HEK293T (cell line): ENCODE data around the gene EIF2A.

ENCODE experiments used
- CTCF ChIA-PET: fragments of 350-600 bp; formaldehyde crosslinking; extraction: SDS; loops from one replicate; lab custom pipeline; 2021; ENCODE audit warnings: antibody characterized with exemption, inconsistent platforms; lab: Yijun Ruan, JAX
- POLR2A ChIA-PET: fragments of 350-600 bp; formaldehyde crosslinking; extraction: SDS; loops from one replicate; lab custom pipeline; 2020; ENCODE audit warnings: antibody characterized with exemption, inconsistent platforms; lab: Yijun Ruan, JAX
- DNase-seq: peaks from one replicate; pipeline ENCODE4 v3.0.0; 2012; ENCODE audit warnings: mixed read lengths; ENCODE audit errors: extremely low spot score
- ARNT ChIP-seq: fragments of 450-650 bp; IDR thresholded peaks from 2 replicates; pipeline ENCODE4 v1.6.1; 2017; ENCODE audit warnings: mild to moderate bottlenecking
- BHLHE40 ChIP-seq: fragments of 450-650 bp; IDR thresholded peaks from 2 replicates; pipeline ENCODE4 v1.6.1; 2016; ENCODE audit warnings: mild to moderate bottlenecking, moderate library complexity, borderline replicate concordance
- CTBP1 ChIP-seq: fragments of 450-650 bp; IDR thresholded peaks from 2 replicates; pipeline ENCODE4 v1.6.1; 2016; ENCODE audit warnings: borderline replicate concordance
- ELF4 ChIP-seq: fragments of 450-650 bp; IDR thresholded peaks from 2 replicates; pipeline ENCODE4 v1.6.1; 2017; ENCODE audit warnings: antibody characterized with exemption
- FOXA1 ChIP-seq: fragments of 450-650 bp; IDR thresholded peaks from 2 replicates; pipeline ENCODE4 v1.6.1; 2016; ENCODE audit warnings: mild to moderate bottlenecking
- FOXK2 ChIP-seq: fragments of 450-650 bp; IDR thresholded peaks from 2 replicates; pipeline ENCODE4 v1.6.1; 2016; ENCODE audit warnings: mild to moderate bottlenecking
- FOXM1 ChIP-seq: fragments of 450-650 bp; IDR thresholded peaks from 2 replicates; pipeline ENCODE4 v1.6.1; 2017; ENCODE audit warnings: mild to moderate bottlenecking, borderline replicate concordance
- HDGF ChIP-seq: fragments of 450-650 bp; IDR thresholded peaks from 2 replicates; pipeline ENCODE4 v1.6.1; 2017; ENCODE audit warnings: antibody characterized with exemption, borderline replicate concordance
- L3MBTL2 ChIP-seq: fragments of 450-650 bp; conservative IDR thresholded peaks from 2 replicates; pipeline ENCODE4 v1.6.1; 2016; ENCODE audit warnings: mild to moderate bottlenecking
- LEF1 ChIP-seq: fragments of 450-650 bp; IDR thresholded peaks from 2 replicates; pipeline ENCODE4 v1.6.1; 2017; ENCODE audit warnings: mild to moderate bottlenecking, borderline replicate concordance
- NFRKB ChIP-seq: fragments of 450-650 bp; IDR thresholded peaks from 2 replicates; pipeline ENCODE4 v1.6.1; 2016; ENCODE audit warnings: mild to moderate bottlenecking, moderate library complexity
- PKNOX1 ChIP-seq: fragments of 450-650 bp; IDR thresholded peaks from 2 replicates; pipeline ENCODE4 v1.6.1; 2016
- SP1 ChIP-seq: fragments of 450-650 bp; IDR thresholded peaks from 2 replicates; pipeline ENCODE4 v1.6.1; 2017
- SUZ12 ChIP-seq: fragments of 450-650 bp; IDR thresholded peaks from 2 replicates; pipeline ENCODE4 v1.6.1; 2016; ENCODE audit warnings: mild to moderate bottlenecking
- TARDBP ChIP-seq: fragments of 450-650 bp; IDR thresholded peaks from 2 replicates; pipeline ENCODE4 v1.6.1; 2016
- ZNF384 ChIP-seq: fragments of 450-650 bp; IDR thresholded peaks from 2 replicates; pipeline ENCODE4 v1.6.1; 2016

EIF2A gene

GRCh38 chr3:150509780-150510179 lies 36.8 kb upstream of the EIF2A start:
- no peak for DNase-seq

GRCh38 chr3:150511122-150511821 lies 35.3 kb upstream of the EIF2A start:
- no peak for DNase-seq
- ChIA-PET CTCF (no interaction called here), POLR2A (no interaction called here)
- TF ChIP-seq FOXM1: no peak
- no peak for TF ChIP-seq ELF4

More at GRCh38 chr3:150509780-150510179, 36.8 kb upstream of the EIF2A start:
- POLR2A ChIA-PET: no interaction called here
- CTCF ChIA-PET: no interaction called here
- TF ChIP-seq FOXK2: no peak
- TF ChIP-seq BHLHE40: no peak
- no peak for TF ChIP-seq ELF4
- no peak for TF ChIP-seq LEF1
- no peak for TF ChIP-seq CTBP1
- no peak for TF ChIP-seq FOXM1
- no peak for TF ChIP-seq L3MBTL2
- TF ChIP-seq NFRKB: no peak
- no peak for TF ChIP-seq ZNF384
- no peak for TF ChIP-seq TARDBP
- TF ChIP-seq PKNOX1: no peak
- TF ChIP-seq HDGF: no peak
- TF ChIP-seq ARNT: no peak
- TF ChIP-seq SP1: no peak
- TF ChIP-seq SUZ12: no peak
- no peak for TF ChIP-seq FOXA1

GRCh38 chr3:150515210-150515609 lies 31.4 kb upstream of the EIF2A start:
- TF ChIP-seq SUZ12 (no peak), L3MBTL2 (no peak), ELF4 (no peak)
- no peak for DNase-seq
- ChIA-PET CTCF (interaction anchor here (0.6 kb wide), 1 partner anchor 138 kb away, joined by 3 read pairs; no protein-coding TSS in a partner anchor), POLR2A (no interaction called here)

- TF ChIP-seq ELF4 (no peak), BHLHE40 (no peak)
- DNase-seq: no peak
- ChIA-PET CTCF (no interaction called here), POLR2A (no interaction called here)
These were observed 27.6 kb upstream of the EIF2A start for GRCh38 chr3:150519026-150519425.

GRCh38 chr3:150520408-150520807 lies 26.2 kb upstream of the EIF2A start:
- TF ChIP-seq ARNT (no peak), HDGF (no peak), SP1 (no peak), L3MBTL2 (no peak), ELF4 (no peak)
- ChIA-PET POLR2A (no interaction called here), CTCF (no interaction called here)
- no peak for DNase-seq

- DNase-seq: no peak
- CTCF ChIA-PET: no interaction called here
- POLR2A ChIA-PET: no interaction called here
- TF ChIP-seq ARNT: no peak
These were observed 25.1 kb upstream of the EIF2A start for GRCh38 chr3:150521463-150521862.

GRCh38 chr3:150523538-150523937 lies 23.0 kb upstream of the EIF2A start:
- ChIA-PET CTCF (interaction anchor here (0.6 to 0.7 kb wide), 3 partner anchors 11 to 915 kb away, joined by 3 to 9 read pairs (median 3); no protein-coding TSS in a partner anchor), POLR2A (no interaction called here)
- TF ChIP-seq ELF4 (no peak), CTBP1 (no peak), FOXM1 (no peak)
- no peak for DNase-seq

- ChIA-PET CTCF (interaction anchor here (0.5 to 1.1 kb wide), 4 partner anchors 10 to 252 kb away, joined by 3 to 6 read pairs (median 4); no protein-coding TSS in a partner anchor), POLR2A (no interaction called here)
- no peak for TF ChIP-seq HDGF
- TF ChIP-seq ARNT: no peak
- TF ChIP-seq FOXM1: no peak
- no peak for TF ChIP-seq CTBP1
- no peak for DNase-seq
These were observed 18.9 kb upstream of the EIF2A start for GRCh38 chr3:150527464-150528255.
